ENCODE measurements around the gene MOSPD3.

The MOSPD3 gene

DNA sequence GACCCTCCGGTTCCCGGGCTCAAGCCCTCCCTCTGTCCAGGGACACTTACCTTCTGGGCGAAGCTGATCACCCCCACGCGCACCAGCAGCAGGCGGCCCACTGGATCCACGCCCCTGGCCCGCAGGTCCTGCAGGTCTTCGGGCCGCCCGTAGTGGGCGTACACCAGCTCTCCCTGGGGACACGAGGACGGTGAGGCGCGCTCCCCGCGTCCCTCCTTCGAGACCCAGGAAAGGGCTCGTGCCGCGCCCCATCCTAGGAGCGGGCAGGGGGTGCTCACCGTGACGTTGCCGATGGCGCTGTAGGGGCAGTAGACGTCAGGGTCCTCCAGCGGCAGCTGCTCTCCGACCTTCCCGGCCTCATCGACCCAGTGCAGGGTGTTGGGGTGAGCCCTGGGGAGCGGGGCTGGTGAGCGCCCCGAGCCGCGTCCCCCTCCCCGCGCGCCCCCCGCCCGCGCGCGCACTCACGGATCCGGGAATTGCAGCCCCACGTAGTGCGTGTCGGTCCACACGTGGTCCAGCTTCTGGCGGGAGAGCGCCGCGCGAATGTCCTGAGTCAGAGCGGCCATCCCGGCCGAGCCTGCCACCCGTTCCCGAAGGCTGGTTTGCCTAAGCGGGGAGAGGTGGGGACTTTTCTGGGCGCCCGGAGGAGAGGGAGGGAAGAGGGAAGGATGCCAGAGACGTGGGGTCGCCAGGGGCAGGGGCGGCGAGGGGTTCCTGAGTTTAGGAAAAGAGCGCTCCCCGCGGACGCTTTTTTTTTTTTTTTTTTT is 20.8 kb downstream of the MOSPD3 start:
- no peak for TF ChIP-seq FOXP2 (optimal IDR thresholded peaks at IDR 0.05; ENCODE audit: borderline replicate concordance, extremely low read depth, extremely low read length, insufficient read depth)
- TF ChIP-seq SIN3A (IDR thresholded peaks at IDR 0.05; ENCODE audit: borderline replicate concordance, insufficient read depth, low read length), result no peak
- TF ChIP-seq POLR2AphosphoS5 (IDR thresholded peaks at IDR 0.05; ENCODE audit: low read depth, low read length), result no peak
- TF ChIP-seq, protein P1, sequence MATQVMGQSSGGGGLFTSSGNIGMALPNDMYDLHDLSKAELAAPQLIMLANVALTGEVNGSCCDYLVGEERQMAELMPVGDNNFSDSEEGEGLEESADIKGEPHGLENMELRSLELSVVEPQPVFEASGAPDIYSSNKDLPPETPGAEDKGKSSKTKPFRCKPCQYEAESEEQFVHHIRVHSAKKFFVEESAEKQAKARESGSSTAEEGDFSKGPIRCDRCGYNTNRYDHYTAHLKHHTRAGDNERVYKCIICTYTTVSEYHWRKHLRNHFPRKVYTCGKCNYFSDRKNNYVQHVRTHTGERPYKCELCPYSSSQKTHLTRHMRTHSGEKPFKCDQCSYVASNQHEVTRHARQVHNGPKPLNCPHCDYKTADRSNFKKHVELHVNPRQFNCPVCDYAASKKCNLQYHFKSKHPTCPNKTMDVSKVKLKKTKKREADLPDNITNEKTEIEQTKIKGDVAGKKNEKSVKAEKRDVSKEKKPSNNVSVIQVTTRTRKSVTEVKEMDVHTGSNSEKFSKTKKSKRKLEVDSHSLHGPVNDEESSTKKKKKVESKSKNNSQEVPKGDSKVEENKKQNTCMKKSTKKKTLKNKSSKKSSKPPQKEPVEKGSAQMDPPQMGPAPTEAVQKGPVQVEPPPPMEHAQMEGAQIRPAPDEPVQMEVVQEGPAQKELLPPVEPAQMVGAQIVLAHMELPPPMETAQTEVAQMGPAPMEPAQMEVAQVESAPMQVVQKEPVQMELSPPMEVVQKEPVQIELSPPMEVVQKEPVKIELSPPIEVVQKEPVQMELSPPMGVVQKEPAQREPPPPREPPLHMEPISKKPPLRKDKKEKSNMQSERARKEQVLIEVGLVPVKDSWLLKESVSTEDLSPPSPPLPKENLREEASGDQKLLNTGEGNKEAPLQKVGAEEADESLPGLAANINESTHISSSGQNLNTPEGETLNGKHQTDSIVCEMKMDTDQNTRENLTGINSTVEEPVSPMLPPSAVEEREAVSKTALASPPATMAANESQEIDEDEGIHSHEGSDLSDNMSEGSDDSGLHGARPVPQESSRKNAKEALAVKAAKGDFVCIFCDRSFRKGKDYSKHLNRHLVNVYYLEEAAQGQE (IDR thresholded peaks at IDR 0.05; ENCODE audit: insufficient read depth in 1 of 2, low read depth in 2 of 2, low read length in 2 of 2), result no peak
- no peak for TF ChIP-seq TAF1 (IDR thresholded peaks at IDR 0.05; ENCODE audit: borderline replicate concordance, insufficient read depth, low read length)

DNA sequence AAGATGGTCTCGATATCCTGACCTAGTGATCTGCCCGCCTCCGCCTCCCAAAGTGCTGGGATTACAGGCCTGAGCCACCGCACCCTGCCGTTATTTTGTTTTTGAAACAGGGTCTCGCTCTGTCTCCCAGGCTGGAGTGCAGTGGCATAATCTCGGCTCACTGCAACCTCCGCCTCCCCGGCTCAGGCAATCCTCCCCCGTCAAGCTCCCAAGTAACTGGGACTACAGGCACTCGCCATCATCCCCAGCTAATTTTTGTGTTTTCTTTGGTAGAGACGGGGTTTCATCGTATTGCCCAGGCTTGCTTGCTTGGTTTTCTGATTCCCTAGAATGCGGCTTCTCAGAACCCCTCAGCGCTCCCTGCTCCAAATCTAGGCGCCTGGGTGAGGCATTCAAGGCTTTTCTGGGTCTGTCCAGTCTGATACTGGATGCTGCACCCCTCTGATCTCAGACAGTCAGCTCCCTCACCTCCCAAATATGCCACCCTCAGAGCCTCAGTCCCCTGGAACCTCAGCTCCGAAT is 27.7 kb downstream of the MOSPD3 start:
- no peak for TF ChIP-seq FOXP2 (optimal IDR thresholded peaks at IDR 0.05; ENCODE audit: borderline replicate concordance, extremely low read depth, extremely low read length, insufficient read depth)
- TF ChIP-seq, protein P1 (IDR thresholded peaks at IDR 0.05; ENCODE audit: insufficient read depth in 1 of 2, low read depth in 2 of 2, low read length in 2 of 2), result no peak
- no peak for TF ChIP-seq POLR2AphosphoS5 (IDR thresholded peaks at IDR 0.05; ENCODE audit: low read depth, low read length)
- no peak for TF ChIP-seq TAF1 (IDR thresholded peaks at IDR 0.05; ENCODE audit: borderline replicate concordance, insufficient read depth, low read length)
- no peak for TF ChIP-seq SIN3A (IDR thresholded peaks at IDR 0.05; ENCODE audit: borderline replicate concordance, insufficient read depth, low read length)

DNA sequence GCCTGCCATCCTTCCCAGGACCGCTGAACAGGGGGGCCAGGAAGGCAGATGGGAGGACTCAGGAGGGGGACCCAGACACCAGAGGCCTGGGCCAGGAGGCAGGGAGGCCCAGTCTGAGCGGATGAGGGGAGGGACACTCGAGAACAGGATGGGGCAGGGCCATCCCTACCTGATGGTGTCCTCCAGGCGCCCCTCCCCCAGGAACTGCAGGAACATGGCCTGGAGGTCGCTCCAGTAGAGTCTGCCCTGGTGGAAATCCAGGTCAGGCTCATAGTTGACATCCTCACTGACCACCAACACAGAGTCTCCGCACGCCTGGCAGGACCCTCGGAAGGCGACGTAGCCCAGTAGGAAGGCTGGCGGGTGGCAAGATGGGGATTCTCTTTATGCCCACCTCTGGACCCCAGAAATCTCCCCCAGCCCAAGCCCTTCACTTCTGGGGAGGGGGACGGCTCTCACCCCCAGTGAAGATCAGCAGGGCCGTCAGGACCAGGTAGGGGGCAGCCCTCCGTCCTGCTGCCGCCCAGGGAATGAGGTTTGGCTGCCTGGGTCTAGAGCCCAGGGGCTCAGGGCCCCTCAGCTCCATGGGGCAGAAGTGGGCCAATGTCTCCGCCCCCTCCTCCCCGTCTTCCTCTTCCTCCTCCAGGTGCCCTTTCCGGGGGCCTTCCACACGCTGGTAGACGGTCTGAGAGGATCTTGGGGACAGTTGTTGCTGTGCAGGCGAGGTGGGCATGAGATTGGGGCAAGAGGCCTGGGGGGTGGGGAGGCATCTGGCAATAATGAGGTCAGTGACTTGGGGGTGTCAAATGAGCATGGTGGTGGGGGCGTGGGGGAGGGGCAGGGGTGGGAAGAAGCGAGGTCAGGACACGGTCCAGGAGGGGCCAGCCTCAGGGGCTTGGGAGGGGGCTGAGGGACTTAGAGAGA is 28.4 kb downstream of the MOSPD3 start:
- TF ChIP-seq, protein P1 (IDR thresholded peaks at IDR 0.05; ENCODE audit: insufficient read depth in 1 of 2, low read depth in 2 of 2, low read length in 2 of 2), result no peak
- no peak for TF ChIP-seq POLR2AphosphoS5 (IDR thresholded peaks at IDR 0.05; ENCODE audit: low read depth, low read length)
- no peak for TF ChIP-seq FOXP2 (optimal IDR thresholded peaks at IDR 0.05; ENCODE audit: borderline replicate concordance, extremely low read depth, extremely low read length, insufficient read depth)
- no peak for TF ChIP-seq SIN3A (IDR thresholded peaks at IDR 0.05; ENCODE audit: borderline replicate concordance, insufficient read depth, low read length)
- TF ChIP-seq TAF1 (IDR thresholded peaks at IDR 0.05; ENCODE audit: borderline replicate concordance, insufficient read depth, low read length), result no peak

DNA sequence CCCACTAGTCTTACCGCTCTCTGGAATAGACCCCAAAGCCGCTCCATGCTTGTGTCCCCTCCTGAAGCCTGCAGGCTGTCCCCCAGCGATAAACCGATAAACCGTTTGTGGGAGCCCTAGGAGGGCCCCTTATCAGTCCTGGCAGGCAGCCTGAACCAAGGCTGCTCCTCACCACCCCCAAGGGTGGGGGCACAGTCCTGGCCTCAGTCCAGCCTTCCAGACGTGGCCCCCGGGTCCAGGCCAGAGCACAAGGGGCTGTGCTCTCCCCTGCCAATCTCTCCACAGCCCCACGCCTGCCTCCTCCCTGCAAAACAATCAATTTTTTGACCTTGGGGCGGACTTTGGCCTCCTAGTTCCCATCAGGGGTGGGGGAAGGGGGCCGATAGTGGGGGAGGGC is 29.1 kb downstream of the MOSPD3 start, which contains the start of gene TFR2:
Gene TFR2, minus strand, starts transcription at position 90 of the 397 bp plus-strand sequence. Its CDS starts 43 bp downstream, at position 47.
- TF ChIP-seq FOXP2 (optimal IDR thresholded peaks at IDR 0.05; ENCODE audit: borderline replicate concordance, extremely low read depth, extremely low read length, insufficient read depth) (no peak), TAF1 (IDR thresholded peaks at IDR 0.05; ENCODE audit: borderline replicate concordance, insufficient read depth, low read length) (no peak), SIN3A (IDR thresholded peaks at IDR 0.05; ENCODE audit: borderline replicate concordance, insufficient read depth, low read length) (no peak), POLR2AphosphoS5 (IDR thresholded peaks at IDR 0.05; ENCODE audit: low read depth, low read length) (no peak)
- TF ChIP-seq, protein P1 (IDR thresholded peaks at IDR 0.05; ENCODE audit: insufficient read depth in 1 of 2, low read depth in 2 of 2, low read length in 2 of 2), result no peak

All from PFSK-1 (cell line).